Measurements from ENCODE around the gene MAP3K19.

GRCh38 chr2:135096665-135097446, 49.6 kb upstream of the MAP3K19 start:
- TF ChIP-seq POLR2AphosphoS5 (IDR thresholded peaks at IDR 0.05) (no peak), CTCF (IDR thresholded peaks at IDR 0.05) (no peak)

All from sigmoid colon (tissue), 4 donors.